ENCODE results near the gene WNT16. TPM values are rescaled to one million over a fixed set of nuclear protein-coding genes. Genes with fewer than 3 reads are reported as not detected.

Gene WNT16
- total RNA-seq, 1 experiment from 2014 or later: not detected

GRCh38 chr7:121390617-121391016 lies 61.8 kb downstream of the WNT16 start:
- no peak for DNase-seq (ENCODE audit: low spot score)

Other genes with a start within 250 kb of the WNT16 start
- 37.4 and 38.5 TPM in 2 replicates for gene FAM3C, start 67.3 kb downstream of the WNT16 start, total RNA-seq (2014; rRNA removed; shearing (Covaris generic))

Measured in HT-29 (cell line).